ENCODE data around the gene RAB2B. TPM values are rescaled to one million over a fixed set of nuclear protein-coding genes. Genes with fewer than 3 reads are reported as not detected.

RAB2B gene
- total RNA-seq, 3 donors from 2014 or later (not counting 1 experiment from before 2014, with no cell fraction given), result 43.3 to 64.7 (median 50.9) TPM

DNA sequence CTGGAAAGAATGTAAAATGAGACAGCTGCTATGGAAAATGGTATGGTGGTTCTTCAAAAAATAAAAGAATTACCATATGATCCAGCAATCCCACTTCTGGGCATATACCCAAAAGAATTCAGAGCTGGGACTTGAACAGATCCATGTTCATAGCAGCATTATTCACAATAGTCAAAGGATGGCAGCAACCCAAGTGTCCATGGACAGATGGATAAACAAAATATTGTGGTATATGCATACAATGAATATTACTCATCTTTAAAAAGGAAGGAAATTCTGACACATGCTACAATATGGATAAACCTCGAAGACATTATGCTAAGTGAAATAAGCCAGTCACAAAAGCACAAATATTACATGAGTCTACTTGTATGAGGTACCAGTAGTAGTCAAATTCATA, 9.1 kb downstream of the RAB2B start:
- ATAC-seq (no peak), DNase-seq (no peak)
- H3K27me3 ChIP-seq (ENCODE audit: control insufficient read depth, insufficient read depth, low read length), result no peaks in the 10 kb centered on the region
- H3K27me3 Mint-ChIP-seq (ENCODE audit: low read depth in 2 of 2), result no peaks in the 10 kb centered on the region
- intact Hi-C loops (cut with micrococcal nuclease), result no loop called here
- no peak overlapping the region for H3K4me3 Mint-ChIP-seq
- H3K9me3 ChIP-seq (ENCODE audit: control insufficient read depth, insufficient read depth, low read length), result no peaks in the 10 kb centered on the region
- no peak overlapping the region for H3K27ac Mint-ChIP-seq
- peaks cover 0 to 5% of the 10 kb centered on the region in 2 donors for H3K4me1 Mint-ChIP-seq
- TF ChIP-seq, protein P1, sequence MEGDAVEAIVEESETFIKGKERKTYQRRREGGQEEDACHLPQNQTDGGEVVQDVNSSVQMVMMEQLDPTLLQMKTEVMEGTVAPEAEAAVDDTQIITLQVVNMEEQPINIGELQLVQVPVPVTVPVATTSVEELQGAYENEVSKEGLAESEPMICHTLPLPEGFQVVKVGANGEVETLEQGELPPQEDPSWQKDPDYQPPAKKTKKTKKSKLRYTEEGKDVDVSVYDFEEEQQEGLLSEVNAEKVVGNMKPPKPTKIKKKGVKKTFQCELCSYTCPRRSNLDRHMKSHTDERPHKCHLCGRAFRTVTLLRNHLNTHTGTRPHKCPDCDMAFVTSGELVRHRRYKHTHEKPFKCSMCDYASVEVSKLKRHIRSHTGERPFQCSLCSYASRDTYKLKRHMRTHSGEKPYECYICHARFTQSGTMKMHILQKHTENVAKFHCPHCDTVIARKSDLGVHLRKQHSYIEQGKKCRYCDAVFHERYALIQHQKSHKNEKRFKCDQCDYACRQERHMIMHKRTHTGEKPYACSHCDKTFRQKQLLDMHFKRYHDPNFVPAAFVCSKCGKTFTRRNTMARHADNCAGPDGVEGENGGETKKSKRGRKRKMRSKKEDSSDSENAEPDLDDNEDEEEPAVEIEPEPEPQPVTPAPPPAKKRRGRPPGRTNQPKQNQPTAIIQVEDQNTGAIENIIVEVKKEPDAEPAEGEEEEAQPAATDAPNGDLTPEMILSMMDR (IDR thresholded peaks at IDR 0.05), result no peak
- peaks cover 8% of the 10 kb centered on the region for H3K36me3 Mint-ChIP-seq
- WGBS (ENCODE audit: insufficient coverage), result no CpG with 5 or more reads among the region's 1 CpG
- H3K4me3 ChIP-seq (ENCODE audit: low read length), result no peak overlapping the region
- peaks cover 56% of the 10 kb centered on the region for H3K36me3 ChIP-seq (ENCODE audit: control insufficient read depth, insufficient read depth, low read length)
- H3K4me1 ChIP-seq (ENCODE audit: control insufficient read depth, insufficient read depth, low read length), result no peaks in the 10 kb centered on the region
- H3K9me3 Mint-ChIP-seq, result no peaks in the 10 kb centered on the region
- H3K27ac ChIP-seq (ENCODE audit: low read length), result no peak overlapping the region

DNA sequence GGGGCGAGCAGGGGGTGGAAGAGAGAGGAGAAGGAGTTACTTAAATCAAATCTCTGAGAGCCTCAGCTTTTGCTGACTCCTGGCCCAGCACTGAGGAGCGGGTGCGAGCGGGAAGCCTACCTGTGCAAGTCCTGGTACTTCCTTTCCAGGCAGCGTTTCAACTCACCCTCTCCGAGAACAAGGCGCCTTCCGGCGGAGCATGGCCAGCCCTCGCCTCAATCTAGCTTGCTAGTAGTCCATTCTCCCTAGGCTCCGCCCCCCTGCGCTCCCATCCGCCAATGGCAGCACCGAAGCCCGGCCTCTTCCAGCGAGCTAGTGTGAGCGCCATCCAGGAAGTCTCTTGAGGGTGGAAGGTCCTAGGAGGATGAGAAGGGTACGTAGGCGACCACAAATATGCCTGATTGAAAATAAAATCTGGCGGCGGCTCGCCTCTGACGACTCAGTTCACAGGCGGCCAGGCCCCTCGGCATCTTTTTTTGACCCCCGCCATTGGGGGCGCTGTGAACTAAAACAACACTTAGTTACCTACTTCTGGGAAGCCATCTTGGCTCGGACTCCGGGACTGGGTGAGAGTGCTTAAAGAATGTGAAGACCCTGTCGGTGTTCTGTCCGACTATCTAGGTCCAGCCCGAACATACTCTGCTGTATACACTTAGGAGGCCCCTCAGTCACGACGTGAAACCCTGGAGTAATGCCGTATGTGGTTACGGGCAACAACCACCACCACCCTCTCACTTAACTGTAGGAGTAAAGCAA, 20.7 kb downstream of the RAB2B start, which contains the start of gene CHD8:
Gene CHD8, minus strand, starts transcription at position 212 of the 756 bp plus-strand sequence. CDS start 24,480 bp downstream, outside the sequence.
- Mint-ChIP-seq H3K27ac (peak within 1 kb of the TSS; percentile 98), H3K27me3 (ENCODE audit: low read depth in 2 of 2) (no peaks in the 10 kb centered on the region), H3K9me3 (no peaks in the 10 kb centered on the region), H3K4me3 (peak within 1 kb of the TSS; percentile 97), H3K36me3 (peaks cover 3% of the 10 kb centered on the region), H3K4me1 (peaks cover 36 to 45% of the 10 kb centered on the region in 2 donors)
- Histone ChIP-seq H3K36me3 (ENCODE audit: control insufficient read depth, insufficient read depth, low read length) (peaks cover 10% of the 10 kb centered on the region), H3K9me3 (ENCODE audit: control insufficient read depth, insufficient read depth, low read length) (no peaks in the 10 kb centered on the region), H3K27me3 (ENCODE audit: control insufficient read depth, insufficient read depth, low read length) (no peaks in the 10 kb centered on the region), H3K4me3 (ENCODE audit: low read length) (peak within 1 kb of the TSS; percentile 86), H3K4me1 (ENCODE audit: control insufficient read depth, insufficient read depth, low read length) (peaks cover 18% of the 10 kb centered on the region), H3K27ac (ENCODE audit: low read length) (peak within 1 kb of the TSS; percentile 96)
- ATAC-seq, result peak; percentile 95 to 100 (median 96)
- TF ChIP-seq, protein P1 (IDR thresholded peaks at IDR 0.05), result peak; percentile 61
- intact Hi-C loops (cut with micrococcal nuclease), result loop anchor here (1.0 kb wide), 5 partner anchors 19 to 187 kb away; partner anchors contain the start of genes HNRNPC, METTL3, SUPT16H and TOX4
- peak; percentile 96 to 100 for DNase-seq
- 0% methylated on average over 32 of the region's 36 CpGs for WGBS (ENCODE audit: insufficient coverage)

DNA sequence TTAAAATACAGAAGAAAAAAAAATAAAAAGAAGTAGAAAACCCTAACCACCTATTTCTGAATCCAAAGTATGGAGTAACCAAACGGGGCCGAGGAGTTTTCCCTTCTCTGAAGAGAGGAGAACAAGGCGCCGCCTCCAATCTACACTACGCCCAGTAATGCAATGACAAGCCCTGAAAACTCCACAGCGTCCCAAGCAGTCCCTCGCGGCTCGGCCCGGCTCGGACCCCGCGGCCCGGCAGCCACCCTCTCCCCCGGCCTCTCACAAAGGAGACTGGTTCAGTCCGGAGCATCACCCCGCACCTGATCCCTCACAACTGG, 21.2 kb downstream of the RAB2B start:
- H3K27ac ChIP-seq (ENCODE audit: low read length), result peak overlapping the region; percentile 96
- H3K27me3 Mint-ChIP-seq (ENCODE audit: low read depth in 2 of 2), result no peaks in the 10 kb centered on the region
- peaks cover 18% of the 10 kb centered on the region for H3K4me1 ChIP-seq (ENCODE audit: control insufficient read depth, insufficient read depth, low read length)
- H3K36me3 Mint-ChIP-seq, result no peaks in the 10 kb centered on the region
- ATAC-seq, result peak; percentile 1 to 11 (median 9)
- no peaks in the 10 kb centered on the region for H3K9me3 Mint-ChIP-seq
- no peaks in the 10 kb centered on the region for H3K9me3 ChIP-seq (ENCODE audit: control insufficient read depth, insufficient read depth, low read length)
- peak overlapping the region; percentile 98 for H3K27ac Mint-ChIP-seq
- TF ChIP-seq, protein P1 (IDR thresholded peaks at IDR 0.05), result no peak
- H3K4me1 Mint-ChIP-seq, result peaks cover 38 to 45% of the 10 kb centered on the region in 2 donors
- peak overlapping the region; percentile 97 for H3K4me3 Mint-ChIP-seq
- 0% methylated on average over 17 of the region's 17 CpGs for WGBS (ENCODE audit: insufficient coverage)
- H3K36me3 ChIP-seq (ENCODE audit: control insufficient read depth, insufficient read depth, low read length), result peaks cover 5% of the 10 kb centered on the region
- H3K27me3 ChIP-seq (ENCODE audit: control insufficient read depth, insufficient read depth, low read length), result no peaks in the 10 kb centered on the region
- intact Hi-C loops (cut with micrococcal nuclease), result no loop called here
- peak overlapping the region; percentile 86 for H3K4me3 ChIP-seq (ENCODE audit: low read length)
- no peak for DNase-seq
